ENCODE results near the gene FBXO30.

- TF ChIP-seq EZH2phosphoT487 (IDR thresholded peaks at IDR 0.05; ENCODE audit: insufficient read depth, low read depth) (no peak), EZH2 (IDR thresholded peaks at IDR 0.05; ENCODE audit: insufficient read depth, poor library complexity, severe bottlenecking) (no peak)
Measured at GRCh38 chr6:145822456-145822855, 7.9 kb upstream of the FBXO30 start.
